Stimulated activated CD4-positive, alpha-beta T cell treated with anti-CD3 and anti-CD28 coated beads, Interleukin-12 subunit alpha, Interleukin-12 subunit beta, amount 100 ng/mL, for 48 hours (primary cell): ENCODE measurements around the gene FAM25G.

ENCODE experiments used
- DNase-seq, 3 donors: peaks; one replicate each; pipeline ENCODE4 v3.0.0-alpha.2; 2020; ENCODE audit warnings: low read depth in 2 of 3, low spot score in 1 of 3

The FAM25G gene

DNA sequence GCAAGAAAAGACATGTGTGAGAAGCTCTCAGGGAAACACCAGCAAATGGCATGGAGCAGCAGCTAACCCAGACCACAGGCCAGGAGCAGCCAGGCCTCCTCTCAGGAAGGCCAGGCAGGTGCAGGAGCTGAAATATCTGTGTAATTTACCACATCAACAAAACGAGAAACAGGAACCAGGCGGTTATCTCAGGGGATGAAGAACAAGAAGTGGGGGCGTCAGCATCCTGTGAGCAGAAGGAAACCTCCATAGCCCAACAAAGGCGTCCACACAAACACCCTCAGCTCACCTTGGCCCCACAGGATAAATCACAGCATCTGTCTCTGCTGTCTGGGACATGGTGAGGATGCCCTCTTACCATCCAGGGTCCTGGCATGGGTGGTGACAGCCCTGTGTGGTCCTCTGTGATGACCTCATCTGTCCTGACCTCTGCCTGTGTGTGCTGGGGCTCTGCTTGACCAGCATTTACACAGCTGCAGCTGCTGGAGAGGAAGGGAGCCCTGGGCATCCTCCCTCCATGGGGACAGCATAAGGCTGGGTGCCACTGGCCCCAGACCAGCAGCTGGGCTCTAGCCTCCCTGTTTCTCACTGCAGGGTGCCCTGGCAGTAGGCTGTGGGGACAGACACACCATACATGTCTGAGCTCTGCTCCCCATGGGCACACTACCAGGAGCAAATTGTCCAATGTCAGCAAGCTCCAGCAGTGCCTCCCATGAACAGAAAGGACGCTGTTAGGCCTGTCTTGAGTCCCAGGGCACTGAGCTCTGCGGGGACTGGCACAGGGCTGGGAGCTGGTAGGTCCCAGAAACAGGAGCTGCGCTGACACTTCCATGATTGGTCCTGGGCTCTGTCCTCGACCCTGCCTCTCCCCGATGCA lies 42.2 kb downstream of the FAM25G start:
- DNase-seq: no peak

DNA sequence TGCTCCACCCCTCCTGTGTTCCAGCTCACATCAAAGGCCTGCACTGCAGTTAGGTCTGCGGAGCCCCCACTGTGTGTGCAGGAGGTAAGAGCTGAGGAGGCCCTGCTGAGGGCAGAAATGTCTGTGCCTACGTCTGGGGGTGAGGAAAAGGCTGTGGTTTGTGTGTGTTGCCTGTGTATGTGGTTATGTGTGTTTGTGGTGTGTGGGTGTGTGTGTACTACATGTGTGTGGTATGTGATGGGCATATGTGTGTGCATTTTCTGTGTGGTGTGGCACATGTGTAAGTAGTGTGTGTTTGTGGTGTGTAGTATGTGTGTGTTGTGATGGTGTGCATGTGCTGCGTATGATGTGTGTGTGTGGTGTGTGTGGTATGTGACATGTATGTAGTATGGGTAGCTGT lies 43.8 kb downstream of the FAM25G start:
- DNase-seq: no peak

DNA sequence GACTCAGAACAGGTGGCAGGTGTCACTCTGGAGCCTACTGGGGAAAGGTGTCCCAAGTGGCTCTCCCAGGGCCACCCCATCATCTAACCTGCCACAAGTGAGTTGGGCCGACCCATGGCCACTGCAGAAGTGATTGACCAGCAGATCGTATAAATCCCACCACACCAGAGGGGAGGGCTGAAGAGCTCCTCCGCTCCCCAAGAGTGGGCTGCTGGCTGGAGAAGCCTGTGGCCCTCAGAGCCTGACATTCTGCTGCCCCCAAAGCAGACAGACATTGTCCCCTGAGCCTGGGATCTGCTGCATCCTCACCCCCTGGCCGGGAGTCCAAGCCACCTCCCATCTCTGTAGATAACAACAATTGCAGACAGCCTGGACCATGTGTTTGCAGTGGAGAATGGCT lies 44.3 kb downstream of the FAM25G start:
- no peak for DNase-seq

DNA sequence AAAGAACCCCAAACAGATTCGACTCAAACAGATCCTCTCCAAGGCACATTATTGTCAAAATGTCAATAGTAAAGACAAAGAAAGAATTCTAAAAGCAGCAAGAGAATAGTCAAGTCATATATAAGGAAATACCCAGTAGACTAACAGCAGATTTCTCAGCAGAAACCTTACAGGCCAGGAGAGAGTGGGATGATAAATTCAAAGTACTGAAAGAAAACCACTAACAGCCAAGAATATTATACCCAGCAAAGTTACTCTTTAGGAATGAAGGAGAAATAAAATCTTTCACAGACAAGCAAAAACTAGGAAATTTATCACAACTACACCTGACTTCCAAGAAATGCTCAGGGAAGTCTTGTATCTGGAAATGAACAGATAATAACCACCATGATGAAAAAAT lies 45.8 kb downstream of the FAM25G start:
- DNase-seq: no peak

DNA sequence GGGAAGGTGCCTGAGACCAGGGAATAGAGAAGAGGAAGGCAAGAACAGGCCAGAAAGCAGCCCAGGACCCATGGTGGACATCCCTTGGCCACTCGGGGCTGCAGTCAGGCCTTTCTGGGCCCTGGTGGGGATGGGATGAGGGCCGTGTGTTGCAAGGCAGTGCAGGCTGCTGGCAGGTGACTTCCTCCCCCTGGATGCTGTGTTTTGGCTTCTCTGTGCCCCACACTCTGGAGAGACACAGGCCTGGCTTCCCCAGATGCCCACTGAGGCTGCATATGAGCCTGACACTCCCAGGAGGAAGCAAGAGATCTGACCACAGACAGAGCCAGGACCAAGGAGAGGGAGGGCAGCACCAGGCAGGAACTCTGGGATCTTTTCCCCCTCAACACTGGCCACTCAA lies 47.5 kb downstream of the FAM25G start:
- no peak for DNase-seq

DNA sequence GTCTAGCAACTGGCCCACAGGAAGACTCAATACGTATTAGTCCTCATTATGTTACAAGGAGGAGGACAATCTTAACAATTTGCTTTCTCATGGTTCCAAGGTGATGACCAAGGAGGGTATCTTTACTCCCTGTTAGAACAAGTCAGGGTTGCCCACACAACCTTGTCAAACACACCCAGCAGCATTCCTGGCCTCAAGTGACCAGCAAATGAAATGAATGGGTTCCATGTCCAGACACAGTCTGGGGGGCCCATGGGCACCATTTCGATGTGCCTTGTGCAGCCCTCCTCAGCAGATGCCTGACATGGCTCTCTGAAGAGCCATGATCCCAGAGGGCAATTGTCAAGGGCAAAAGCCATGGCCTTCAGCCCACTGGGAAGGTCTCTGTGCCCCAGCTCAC lies 48.4 kb downstream of the FAM25G start:
- no peak for DNase-seq

DNA sequence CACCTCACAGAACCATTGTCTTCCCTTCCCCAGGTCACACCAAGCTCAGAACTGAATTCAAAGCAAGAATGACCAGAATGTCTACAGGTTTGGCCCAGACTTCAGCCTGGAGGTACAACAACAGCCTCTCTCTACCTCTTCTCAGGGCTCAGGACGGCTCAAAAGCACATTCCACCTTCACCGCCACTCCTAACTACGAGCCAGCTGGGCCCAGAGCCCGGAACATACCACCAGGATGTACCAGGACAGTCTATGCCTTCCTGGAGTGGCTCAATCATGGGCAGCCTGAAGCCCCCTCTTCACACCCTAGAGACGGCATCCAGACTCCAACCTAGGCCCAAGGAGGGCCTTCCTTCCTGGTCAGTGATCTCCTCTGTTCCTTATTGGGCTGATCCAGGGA lies 49.1 kb downstream of the FAM25G start:
- DNase-seq: no peak

DNA sequence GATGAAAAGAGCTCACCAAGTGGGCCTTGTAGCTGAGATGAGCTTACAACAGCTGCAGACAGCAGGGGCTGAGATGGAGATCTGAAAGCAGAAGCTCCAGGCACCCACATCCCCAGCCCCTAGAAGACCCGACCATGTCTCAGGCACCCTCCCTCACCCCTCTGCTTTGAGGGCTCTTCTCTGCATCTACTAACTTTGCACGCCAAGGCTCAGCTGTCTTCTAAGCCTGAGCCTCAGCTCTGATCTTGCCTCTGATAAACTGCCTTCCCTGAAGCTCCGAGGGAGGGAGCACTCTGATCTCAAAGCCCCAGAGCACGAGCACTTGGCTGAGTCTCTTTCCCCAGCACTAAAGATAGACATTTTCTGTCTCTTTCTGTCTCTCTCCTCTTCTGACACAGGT lies 49.6 kb downstream of the FAM25G start:
- DNase-seq: no peak

DNA sequence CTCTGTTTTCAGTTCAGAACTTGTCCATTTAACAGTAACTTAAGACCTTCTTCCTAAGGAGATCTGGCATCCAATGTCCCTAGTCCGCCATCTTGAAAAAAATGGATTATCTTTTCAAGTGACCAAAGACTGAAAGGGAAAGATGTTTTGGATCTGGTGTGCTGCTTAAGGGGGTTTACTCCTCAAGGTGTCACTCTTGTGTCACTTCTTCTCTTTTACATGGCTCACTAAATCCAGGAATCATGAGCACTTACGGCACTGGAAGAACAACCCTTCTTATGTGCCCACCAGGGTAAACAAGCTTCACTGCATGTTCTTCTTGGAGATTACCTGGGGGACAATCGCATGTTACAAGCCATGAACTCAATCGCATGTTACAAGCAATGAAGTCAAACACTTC lies 51.3 kb downstream of the FAM25G start:
- DNase-seq: no peak

DNA sequence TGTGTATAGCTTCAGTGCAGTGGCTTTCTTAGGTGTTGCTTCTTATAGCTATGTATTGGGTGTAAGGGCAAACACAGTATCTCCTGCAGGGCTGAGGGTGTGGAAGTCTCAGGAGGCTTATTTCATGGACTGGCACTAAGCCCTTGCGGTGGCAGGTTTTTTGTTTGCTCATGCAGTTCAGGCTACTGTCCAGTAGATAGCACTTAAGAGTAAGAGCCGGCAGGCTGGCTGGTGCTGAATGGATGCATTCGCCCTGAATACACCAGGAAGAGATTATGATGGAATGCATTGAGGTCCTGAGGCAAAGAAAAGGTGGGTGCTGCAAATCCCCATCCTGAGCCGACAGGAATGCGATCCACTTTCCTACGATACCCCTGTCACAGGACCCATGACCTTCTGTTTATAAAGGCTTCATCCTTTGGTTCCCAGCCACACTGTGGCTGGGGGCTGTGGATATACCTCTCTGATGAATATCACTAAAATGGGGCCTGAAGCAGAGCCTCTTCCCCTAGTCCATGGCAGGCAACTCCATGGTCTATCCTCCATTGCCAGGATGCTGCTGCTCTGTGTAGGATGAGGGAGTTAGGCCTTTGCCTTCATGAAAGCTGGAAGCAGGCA lies 52.5 kb downstream of the FAM25G start:
- no peak for DNase-seq
